Skeletal muscle satellite cell (primary cell): ENCODE results near the gene GNAQ.

ENCODE experiments used
- H3K27me3 ChIP-seq: 2 replicates; pipeline ENCODE4 v1.7.0; 2013; ENCODE audit warnings: low read length; ENCODE audit not compliant: control insufficient read depth, insufficient read depth
- H3K36me3 ChIP-seq: 2 replicates; pipeline ENCODE4 v1.7.0; 2013; ENCODE audit warnings: mild to moderate bottlenecking, control low read depth, low read length; ENCODE audit not compliant: insufficient read depth
- H3K4me1 ChIP-seq: 2 replicates; pipeline ENCODE4 v1.7.0; 2013; ENCODE audit warnings: low read length; ENCODE audit not compliant: control insufficient read depth, insufficient read depth
- H3K4me2 ChIP-seq: 2 replicates; pipeline ENCODE4 v1.7.0; 2013; ENCODE audit warnings: mild to moderate bottlenecking, low read length
- H3K4me3 ChIP-seq: 2 replicates; pipeline ENCODE4 v1.7.0; 2013; ENCODE audit warnings: low read length
- H3K9ac ChIP-seq: 2 replicates; pipeline ENCODE4 v1.7.0; 2013; ENCODE audit warnings: mild to moderate bottlenecking, low read depth, low read length, moderate library complexity
- H3K9me3 ChIP-seq: replicated peaks from 2 replicates; pipeline ENCODE4 v1.7.0; 2013; ENCODE audit warnings: mild to moderate bottlenecking, control low read depth, low read length

Gene GNAQ

GRCh38 chr9:78047106-78047505 lies 15.5 kb upstream of the GNAQ start:
- H3K4me2 ChIP-seq = no peak overlapping the region
- H3K4me1 ChIP-seq = no peaks in the 10 kb centered on the region
- H3K4me3 ChIP-seq = no peak overlapping the region
- no peaks in the 10 kb centered on the region for H3K36me3 ChIP-seq
- H3K9me3 ChIP-seq = no peaks in the 10 kb centered on the region
- no peak overlapping the region for H3K9ac ChIP-seq
- peaks cover 43% of the 10 kb centered on the region for H3K27me3 ChIP-seq

- Histone ChIP-seq H3K9me3 (no peaks in the 10 kb centered on the region), H3K4me2 (no peak overlapping the region), H3K4me3 (no peak overlapping the region), H3K36me3 (no peaks in the 10 kb centered on the region), H3K27me3 (peaks cover 37% of the 10 kb centered on the region), H3K9ac (no peak overlapping the region), H3K4me1 (no peaks in the 10 kb centered on the region)
These were observed 14.5 kb upstream of the GNAQ start for GRCh38 chr9:78046112-78046511.

DNA sequence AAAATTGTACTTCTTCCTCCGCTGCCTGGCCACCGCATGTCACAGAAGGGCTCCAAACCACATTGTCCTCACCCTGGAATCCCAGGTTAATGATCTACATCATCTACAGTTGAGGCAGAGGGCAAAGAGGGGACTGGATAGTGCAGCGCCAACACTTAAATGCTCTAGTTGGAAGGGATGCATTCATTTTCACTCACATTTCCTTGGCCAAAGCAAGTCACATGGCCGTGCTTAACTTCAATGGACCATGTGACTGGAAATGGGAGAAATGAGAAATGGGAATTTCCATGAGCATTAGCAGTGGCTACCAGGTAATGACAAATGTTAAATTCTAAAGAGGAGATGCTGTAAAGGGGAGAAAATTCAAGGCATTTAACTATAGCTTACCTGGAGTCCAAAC lies 13.3 kb upstream of the GNAQ start:
- no peaks in the 10 kb centered on the region for H3K36me3 ChIP-seq
- peaks cover 35% of the 10 kb centered on the region for H3K27me3 ChIP-seq
- no peaks in the 10 kb centered on the region for H3K9me3 ChIP-seq
- H3K9ac ChIP-seq = no peak overlapping the region
- no peaks in the 10 kb centered on the region for H3K4me1 ChIP-seq
- no peak overlapping the region for H3K4me2 ChIP-seq
- H3K4me3 ChIP-seq = no peak overlapping the region

DNA sequence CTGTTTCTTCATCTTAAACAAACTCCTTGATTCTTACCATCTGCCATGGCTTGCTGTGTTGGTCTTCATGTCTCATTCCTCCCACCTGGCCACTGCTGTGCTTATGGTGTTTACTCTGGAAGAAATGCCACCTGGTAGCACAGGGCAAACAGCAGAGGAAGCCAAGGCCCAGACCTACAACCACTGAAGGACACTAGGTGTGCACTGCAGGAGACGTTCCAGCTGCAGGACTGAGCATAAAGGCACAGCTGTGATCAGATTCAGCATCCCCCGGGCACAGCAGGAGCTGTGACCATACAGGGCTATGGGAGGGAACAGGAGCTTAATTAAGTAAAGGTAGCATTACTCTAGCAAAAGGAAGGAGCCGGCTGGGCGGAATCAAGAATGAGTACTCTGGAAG lies 12.6 kb upstream of the GNAQ start:
- H3K27me3 ChIP-seq = peaks cover 30% of the 10 kb centered on the region
- H3K4me2 ChIP-seq = no peak overlapping the region
- no peak overlapping the region for H3K4me3 ChIP-seq
- no peak overlapping the region for H3K9ac ChIP-seq
- H3K36me3 ChIP-seq = no peaks in the 10 kb centered on the region
- H3K9me3 ChIP-seq = no peaks in the 10 kb centered on the region
- H3K4me1 ChIP-seq = no peaks in the 10 kb centered on the region

- Histone ChIP-seq H3K4me3 (no peak overlapping the region), H3K9me3 (no peaks in the 10 kb centered on the region)
These were observed 10.4 kb upstream of the GNAQ start for GRCh38 chr9:78041971-78042370.

DNA sequence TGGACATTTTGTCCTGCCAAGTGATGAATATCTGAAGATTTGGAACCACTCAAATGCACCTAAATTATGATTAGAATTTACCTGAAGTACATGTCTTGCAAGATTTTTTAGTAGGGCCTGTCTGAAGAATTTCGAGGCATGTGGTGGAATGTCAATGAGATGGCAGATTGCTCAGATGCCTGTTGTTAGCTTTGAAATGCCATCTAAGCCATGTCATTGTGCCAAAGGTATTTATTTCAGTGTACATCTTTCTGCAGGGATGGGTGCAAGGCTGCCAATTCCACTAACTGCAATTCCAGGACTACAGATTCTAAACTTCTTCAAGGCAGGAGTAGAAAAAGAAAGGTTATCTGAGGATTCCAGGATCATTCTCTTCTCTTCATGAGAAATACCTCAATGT lies 9.1 kb upstream of the GNAQ start:
- H3K9ac ChIP-seq = no peak overlapping the region
- H3K4me3 ChIP-seq = no peak overlapping the region
- peaks cover 17% of the 10 kb centered on the region for H3K27me3 ChIP-seq
- no peaks in the 10 kb centered on the region for H3K9me3 ChIP-seq
- H3K36me3 ChIP-seq = no peaks in the 10 kb centered on the region
- no peaks in the 10 kb centered on the region for H3K4me1 ChIP-seq
- H3K4me2 ChIP-seq = no peak overlapping the region

More at GRCh38 chr9:78041971-78042370, 10.4 kb upstream of the GNAQ start:
- no peak overlapping the region for H3K4me2 ChIP-seq
- no peaks in the 10 kb centered on the region for H3K36me3 ChIP-seq
- H3K9ac ChIP-seq = no peak overlapping the region
- H3K27me3 ChIP-seq = peaks cover 28% of the 10 kb centered on the region
- no peaks in the 10 kb centered on the region for H3K4me1 ChIP-seq

- no peak overlapping the region for H3K4me2 ChIP-seq
These were observed 7.1 kb upstream of the GNAQ start for GRCh38 chr9:78038620-78039300.

DNA sequence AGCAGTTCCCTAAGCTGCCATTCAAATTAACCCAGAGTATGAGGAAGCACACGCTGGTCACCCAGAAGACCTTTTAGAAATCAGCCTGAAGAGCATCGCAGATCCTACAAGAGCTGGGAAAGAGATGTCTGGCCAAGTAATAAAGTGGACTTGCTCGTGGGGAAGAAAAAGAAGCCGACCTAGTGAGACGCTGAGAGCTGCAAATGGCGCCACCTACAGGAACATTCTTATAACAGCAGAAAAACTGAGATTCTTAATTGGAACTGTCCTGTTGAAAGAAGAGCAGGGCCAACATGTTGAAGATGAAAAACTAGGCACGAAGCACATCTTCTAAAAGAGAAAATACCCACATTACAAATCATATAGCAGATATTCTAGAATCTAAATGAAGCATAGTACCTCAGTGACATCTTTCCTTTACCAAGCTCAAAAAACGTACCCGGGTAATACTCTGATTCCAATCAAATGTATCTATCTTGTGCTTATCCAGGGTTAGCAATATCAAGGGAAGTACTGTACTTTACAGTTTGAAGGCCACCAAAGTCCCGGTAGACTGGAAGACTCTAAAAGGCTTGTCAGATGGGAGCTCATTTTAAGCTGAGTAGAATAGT lies 3.9 kb upstream of the GNAQ start:
- H3K27me3 ChIP-seq = no peaks in the 10 kb centered on the region
- H3K4me1 ChIP-seq = peaks cover 13% of the 10 kb centered on the region
- no peak overlapping the region for H3K9ac ChIP-seq
- no peak overlapping the region for H3K4me3 ChIP-seq
- H3K36me3 ChIP-seq = no peaks in the 10 kb centered on the region
- no peaks in the 10 kb centered on the region for H3K9me3 ChIP-seq
- H3K4me2 ChIP-seq = peak overlapping the region; percentile 69

More at GRCh38 chr9:78038620-78039300, 7.1 kb upstream of the GNAQ start:
- H3K9ac ChIP-seq = no peak overlapping the region
- peaks cover 6% of the 10 kb centered on the region for H3K4me1 ChIP-seq
- H3K36me3 ChIP-seq = no peaks in the 10 kb centered on the region
- H3K27me3 ChIP-seq = no peaks in the 10 kb centered on the region
- H3K9me3 ChIP-seq = no peaks in the 10 kb centered on the region
- no peak overlapping the region for H3K4me3 ChIP-seq

GRCh38 chr9:78033870-78034269 lies 2.3 kb upstream of the GNAQ start:
- Histone ChIP-seq H3K4me3 (no peak overlapping the region), H3K9ac (no peak overlapping the region), H3K9me3 (no peaks in the 10 kb centered on the region), H3K36me3 (no peaks in the 10 kb centered on the region), H3K4me1 (peaks cover 16% of the 10 kb centered on the region), H3K4me2 (no peak overlapping the region), H3K27me3 (no peaks in the 10 kb centered on the region)

DNA sequence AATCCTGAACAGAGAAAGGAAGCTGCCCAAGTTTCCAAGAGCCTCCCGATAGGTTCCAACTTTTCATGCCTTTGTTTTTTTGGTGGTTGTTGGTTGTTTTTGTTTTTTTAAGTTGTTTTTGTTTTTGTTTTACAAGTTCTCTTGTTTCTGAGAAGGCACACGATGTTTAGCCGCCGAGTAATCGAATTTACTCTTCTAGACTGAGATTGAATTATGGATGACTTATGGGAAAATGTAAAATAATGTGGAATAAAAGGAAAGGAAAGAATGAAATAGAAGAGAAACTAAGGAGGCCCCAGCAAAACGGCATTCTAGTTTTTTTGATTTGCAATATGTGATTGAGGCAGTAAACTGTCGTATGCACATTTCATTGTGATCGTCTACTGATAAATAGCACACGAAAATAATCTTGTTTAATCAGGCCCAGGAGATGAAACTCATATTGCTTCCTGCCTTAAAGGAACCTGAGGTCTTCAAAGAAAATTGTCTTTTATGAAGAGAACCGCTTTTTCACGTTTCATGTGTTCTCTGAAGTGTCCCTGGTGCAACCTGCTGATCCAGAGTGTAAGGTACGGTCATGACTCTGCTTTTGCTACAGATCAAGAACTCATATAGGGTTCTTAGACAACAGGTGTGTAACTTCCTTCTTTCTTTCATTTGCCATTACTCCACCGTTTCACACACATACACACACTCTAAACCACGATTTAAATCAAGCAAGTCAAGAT lies 1.3 kb upstream of the GNAQ start:
- H3K9me3 ChIP-seq = no peaks in the 10 kb centered on the region
- no peaks in the 10 kb centered on the region for H3K36me3 ChIP-seq
- H3K9ac ChIP-seq = peak overlapping the region; percentile 91
- H3K4me1 ChIP-seq = peaks cover 21% of the 10 kb centered on the region
- H3K27me3 ChIP-seq = no peaks in the 10 kb centered on the region
- peak overlapping the region; percentile 94 for H3K4me2 ChIP-seq
- peak overlapping the region; percentile 91 for H3K4me3 ChIP-seq

DNA sequence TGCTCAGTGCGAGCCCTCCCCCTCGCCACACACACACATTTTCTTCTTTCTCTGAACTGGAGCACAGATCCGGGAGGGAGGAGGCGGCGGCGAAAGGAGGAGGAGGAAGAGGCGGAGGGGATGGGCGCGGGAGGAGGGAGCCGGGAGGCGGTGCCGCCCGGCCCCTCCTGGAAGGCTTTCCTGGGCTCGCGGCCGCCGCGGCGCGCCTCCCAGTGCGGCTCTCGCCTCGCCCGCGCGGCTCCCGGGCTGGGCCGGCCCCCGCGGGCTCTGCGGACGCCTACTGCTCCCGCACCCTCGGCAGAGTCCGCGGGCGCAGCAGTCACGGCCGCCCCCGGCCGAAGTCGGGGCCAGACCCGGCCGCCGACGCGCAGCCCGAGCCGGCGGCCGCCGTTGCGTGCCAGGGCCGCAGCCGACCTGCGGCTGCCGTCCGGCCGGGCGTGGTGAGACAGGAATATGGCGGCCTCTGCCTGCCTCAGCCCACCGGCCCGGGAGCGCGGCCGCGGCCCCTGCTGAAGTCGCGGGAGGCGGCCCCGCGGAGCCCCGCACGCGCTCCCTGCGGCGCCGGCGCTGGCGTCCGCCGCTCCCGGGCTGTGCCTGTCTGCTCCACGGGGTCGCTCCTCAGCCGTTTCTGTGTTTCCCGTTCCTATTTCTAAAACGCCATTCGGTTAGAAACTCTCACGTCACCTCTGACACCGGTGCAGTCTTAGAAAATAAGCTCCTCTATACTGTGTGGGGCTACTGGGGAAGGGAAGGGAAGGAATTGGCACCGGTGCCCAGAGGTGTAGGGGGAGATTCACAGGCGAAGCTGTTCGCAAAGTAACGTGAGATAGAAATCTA lies 500 bp upstream of the GNAQ start:
- Histone ChIP-seq H3K36me3 (no peaks in the 10 kb centered on the region), H3K27me3 (no peaks in the 10 kb centered on the region), H3K4me3 (peak overlapping the region; percentile 91), H3K4me1 (peaks cover 26% of the 10 kb centered on the region), H3K9ac (peak overlapping the region; percentile 91), H3K9me3 (no peaks in the 10 kb centered on the region), H3K4me2 (peak overlapping the region; percentile 94)
